HG03196 (cell line): ENCODE measurements around the gene CD82.

Experiments
- ATAC-seq: cut with Tn5 transposase; IDR thresholded peaks from one replicate; pipeline ENCODE4 v1.9.1; 2021; ENCODE audit not compliant: unreplicated experiment

CD82 gene, protein sequence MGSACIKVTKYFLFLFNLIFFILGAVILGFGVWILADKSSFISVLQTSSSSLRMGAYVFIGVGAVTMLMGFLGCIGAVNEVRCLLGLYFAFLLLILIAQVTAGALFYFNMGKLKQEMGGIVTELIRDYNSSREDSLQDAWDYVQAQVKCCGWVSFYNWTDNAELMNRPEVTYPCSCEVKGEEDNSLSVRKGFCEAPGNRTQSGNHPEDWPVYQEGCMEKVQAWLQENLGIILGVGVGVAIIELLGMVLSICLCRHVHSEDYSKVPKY

DNA sequence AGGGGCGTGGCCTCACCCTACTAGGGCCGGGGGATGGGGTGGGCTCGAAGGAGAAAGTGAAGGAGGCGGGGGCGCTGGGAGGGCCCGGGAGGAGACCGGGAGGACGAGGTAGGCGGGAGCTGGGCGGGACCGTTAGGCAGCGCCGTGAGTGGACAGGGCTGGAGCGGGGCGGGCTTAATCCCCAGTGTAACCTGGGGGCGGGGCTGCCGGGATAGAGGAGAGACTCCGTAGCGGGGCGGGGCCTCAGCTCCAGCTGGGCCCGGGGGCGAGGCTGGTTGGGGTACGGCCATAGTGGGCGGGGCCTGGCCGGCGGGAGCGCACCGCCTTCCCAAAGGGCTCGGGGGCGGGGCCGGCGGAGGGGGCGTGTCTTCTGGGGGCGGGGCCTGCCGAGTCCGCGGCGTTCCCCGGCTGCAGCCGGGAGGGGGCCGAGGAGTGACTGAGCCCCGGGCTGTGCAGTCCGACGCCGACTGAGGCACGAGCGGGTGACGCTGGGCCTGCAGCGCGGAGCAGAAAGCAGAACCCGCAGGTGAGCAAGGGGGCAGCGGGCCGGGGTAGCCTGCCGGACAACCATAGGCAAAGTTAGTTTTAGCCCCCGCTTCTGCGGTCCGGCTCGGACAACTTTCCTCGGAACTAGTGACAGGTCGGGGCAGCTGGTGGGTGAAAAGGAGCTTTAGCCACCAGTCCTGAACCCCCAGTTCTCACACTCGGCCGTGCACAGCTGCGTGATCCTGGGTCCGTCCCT is at the start of gene CD82:
CD82 (plus strand) TSS at position 453 of the 742 bp plus-strand sequence. CDS start 29,000 bp downstream, outside the sequence.
- ATAC-seq = peak; percentile 68

DNA sequence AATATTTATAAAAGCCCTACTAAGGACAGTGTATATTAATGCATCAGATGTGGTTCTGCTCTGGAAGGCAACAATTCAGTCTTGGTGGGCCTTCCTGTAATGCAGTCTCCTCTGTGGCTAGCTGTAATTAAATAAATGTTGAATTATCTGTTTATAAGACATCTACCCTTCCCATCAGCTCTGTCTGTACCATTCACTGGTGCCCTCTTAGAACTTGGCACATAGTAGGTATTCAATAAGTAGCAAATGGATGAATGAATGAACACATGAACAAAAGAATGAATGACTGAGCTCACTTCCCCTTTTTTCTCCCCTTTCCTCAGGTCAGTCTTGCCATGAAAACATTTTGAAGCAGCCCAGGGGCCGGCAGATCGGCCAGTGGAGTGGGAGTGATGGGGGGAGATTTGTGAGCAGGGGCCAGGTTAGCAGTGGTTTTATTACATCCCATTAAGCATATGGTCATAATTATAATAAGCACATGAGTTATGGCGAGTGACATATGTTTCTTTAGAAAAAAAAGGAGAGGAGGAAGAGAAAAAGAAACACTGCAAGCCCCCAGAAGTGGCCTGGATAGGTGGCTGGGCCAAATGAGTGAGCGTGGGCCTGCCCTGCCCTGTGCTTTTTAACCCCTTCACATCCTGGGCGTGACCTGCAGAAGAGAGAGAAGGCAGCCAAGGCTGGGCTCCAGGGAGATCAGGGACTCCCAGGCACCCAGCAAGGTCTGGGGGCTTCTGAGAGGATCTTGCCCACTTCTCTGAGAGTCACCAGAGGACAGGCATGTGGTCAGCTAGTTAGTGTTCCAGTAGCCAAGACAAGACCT is 48.6 kb upstream of the CD82 start:
- no peak for ATAC-seq

GRCh38 chr11:44517541-44517940 is 47.9 kb upstream of the CD82 start:
- ATAC-seq = no peak

DNA sequence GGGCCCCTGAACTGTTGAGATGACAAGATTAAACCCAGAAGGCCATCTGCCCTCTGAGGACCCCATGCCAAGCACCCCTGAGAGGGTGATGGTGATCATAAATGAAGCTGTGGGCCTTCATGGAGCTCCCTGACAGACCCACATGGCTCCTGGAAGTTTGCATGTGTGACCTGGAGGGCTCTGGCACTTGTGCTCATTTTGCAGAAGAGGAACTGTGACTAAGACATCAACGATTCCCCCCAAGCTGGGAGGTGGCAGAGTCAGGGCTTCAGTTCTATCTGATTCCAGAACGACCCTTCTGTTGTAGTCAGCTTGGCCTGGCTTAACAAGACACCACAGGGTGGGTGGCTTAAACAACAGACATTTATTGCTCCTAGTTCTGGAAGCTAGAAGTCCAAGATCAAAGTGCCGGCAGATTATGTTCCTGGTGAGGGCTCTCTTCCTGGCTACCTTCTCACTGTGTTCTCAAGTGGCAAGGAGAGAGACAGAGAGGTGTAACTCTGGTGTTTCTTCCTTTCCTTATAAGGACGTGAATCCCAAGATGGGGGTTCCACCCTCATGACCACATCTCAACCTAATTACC is 46.4 kb upstream of the CD82 start:
- no peak for ATAC-seq

DNA sequence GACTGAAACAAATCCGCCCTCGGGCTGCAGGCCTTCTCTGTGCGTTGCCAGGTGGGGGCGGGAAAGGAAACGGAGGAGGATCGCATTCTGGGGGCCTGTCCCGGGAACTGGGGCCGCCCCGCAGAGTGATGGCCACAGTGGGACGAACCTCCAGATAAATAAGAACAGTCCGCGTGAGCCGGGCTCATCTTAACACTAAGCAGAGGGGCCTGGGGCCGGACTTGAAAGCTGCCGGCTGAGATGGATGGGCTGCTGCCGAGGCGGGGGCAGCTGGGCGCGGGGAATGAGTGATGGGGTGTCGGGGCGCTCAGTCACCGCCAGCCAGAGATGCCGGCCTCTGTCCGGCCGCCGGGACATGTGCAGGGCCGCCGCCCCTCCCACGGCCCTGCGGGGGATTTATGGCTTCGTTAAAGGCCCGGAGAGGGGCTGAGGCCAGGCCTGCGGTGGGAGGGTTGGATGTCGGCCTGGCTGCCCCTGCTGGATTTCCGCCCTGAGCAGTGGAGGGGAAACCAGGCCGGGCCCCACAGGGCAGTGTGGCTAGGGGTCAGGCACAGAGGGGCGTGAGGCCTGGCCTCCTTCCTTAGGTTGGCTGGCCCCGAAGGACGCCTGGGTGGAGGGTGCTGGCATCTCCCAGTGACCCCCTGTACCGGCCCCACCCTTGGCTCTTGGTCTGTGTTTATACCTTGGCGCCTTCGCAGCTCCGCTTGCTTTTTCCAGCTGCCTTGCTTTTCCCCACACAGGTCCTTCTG is 45.3 kb upstream of the CD82 start:
- no peak for ATAC-seq

- ATAC-seq = no peak
Measured at GRCh38 chr11:44521148-44521547, 44.3 kb upstream of the CD82 start.

DNA sequence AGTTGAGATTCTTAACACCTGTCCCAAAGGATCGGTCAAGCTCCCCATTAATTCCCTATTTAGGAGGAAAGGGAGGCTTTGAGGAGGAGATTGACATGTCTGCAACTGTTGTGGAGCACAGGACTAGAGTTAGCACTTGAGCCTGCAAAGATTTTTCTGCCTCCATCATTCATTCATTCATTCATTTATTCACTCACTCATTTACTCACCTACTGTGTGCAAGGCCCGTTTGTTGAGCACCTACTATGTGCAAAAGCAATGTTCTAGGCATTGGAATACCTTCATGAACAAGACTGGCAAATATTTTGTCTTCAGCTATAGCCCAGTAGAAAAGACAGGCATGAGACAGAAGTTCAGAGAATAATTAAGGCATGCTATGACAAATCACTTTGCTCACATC is 43.2 kb upstream of the CD82 start:
- no peak for ATAC-seq

DNA sequence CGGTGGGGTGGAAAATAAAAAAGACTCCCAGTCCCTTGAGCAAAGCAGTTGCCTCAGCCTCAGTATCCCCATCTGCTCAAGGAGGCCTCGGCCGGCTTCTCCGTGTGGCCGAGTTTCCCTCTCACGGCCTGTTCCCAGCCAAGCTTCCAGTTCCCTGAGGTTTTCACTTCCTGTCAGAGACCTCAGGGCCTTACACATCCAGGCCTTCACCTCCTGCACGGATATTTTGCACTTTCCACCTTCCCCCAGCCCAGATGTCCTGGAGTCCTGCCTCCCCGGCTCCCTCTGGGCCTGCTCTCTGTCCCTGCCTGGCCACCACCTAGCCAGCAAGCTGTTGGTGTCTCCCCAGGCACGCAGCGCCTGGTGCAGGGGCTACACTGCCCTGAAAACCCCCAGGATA is 41.1 kb upstream of the CD82 start:
- no peak for ATAC-seq

GRCh38 chr11:44524751-44525201 is 40.7 kb upstream of the CD82 start:
- no peak for ATAC-seq

GRCh38 chr11:44525473-44526252 is 39.8 kb upstream of the CD82 start:
- ATAC-seq = no peak

GRCh38 chr11:44526438-44526837 is 39.0 kb upstream of the CD82 start:
- no peak for ATAC-seq

- ATAC-seq = no peak
Measured at GRCh38 chr11:44527476-44527875, 38.0 kb upstream of the CD82 start.

- ATAC-seq = no peak
Measured at GRCh38 chr11:44528103-44528502, 37.4 kb upstream of the CD82 start.

GRCh38 chr11:44528581-44528980 is 36.9 kb upstream of the CD82 start:
- ATAC-seq = no peak

- ATAC-seq = no peak
Measured at GRCh38 chr11:44529895-44530412, 35.5 kb upstream of the CD82 start.

GRCh38 chr11:44530413-44531115 is 34.9 kb upstream of the CD82 start:
- ATAC-seq = no peak

DNA sequence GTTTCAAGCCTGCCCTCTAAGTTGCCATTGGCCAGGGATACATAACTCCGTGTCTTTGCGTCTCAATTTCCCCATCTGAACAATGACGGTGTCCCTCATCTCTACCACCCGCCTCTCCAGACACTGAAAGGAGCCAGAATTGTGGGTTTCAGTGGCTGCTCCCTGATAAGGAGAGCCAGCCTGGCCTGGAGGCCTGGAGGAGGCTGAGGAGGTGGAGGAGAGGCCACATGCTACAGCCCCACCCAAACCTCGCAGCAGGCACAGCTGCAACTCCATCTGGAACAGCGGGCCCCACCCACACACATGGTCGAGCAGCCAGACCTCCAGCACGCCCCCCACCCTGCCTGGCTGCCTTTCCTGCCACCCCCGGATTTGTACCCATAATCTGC is 34.4 kb upstream of the CD82 start:
- ATAC-seq = no peak

- ATAC-seq = no peak
Measured at GRCh38 chr11:44531636-44532035, 33.8 kb upstream of the CD82 start.

DNA sequence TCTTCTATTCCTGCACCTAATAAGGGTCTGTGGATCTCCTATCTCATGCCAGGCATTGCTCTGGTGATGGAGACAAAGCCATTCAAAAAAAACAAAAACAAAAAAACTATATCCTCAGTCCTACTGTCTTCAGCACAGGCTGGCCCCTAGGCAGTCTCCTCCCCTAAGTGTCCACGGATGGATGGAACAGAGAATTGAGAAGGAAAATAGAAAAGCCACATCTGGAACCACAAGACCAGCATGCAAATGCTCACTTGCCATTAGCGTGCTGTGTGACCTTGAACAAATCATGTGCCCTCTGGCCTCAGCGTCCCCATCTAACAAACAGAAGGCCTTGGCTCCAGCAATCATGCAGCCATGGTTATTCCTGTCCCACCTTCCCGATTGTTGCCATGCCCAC is 32.7 kb upstream of the CD82 start:
- no peak for ATAC-seq
